ENCODE data around the gene TMEM143.

- TF ChIP-seq CTCF (IDR thresholded peaks at IDR 0.05) (no peak), POLR2A (IDR thresholded peaks at IDR 0.05) (no peak)
Observed at GRCh38 chr19:48370955-48371354, 7.2 kb upstream of the TMEM143 start.

Data from body of pancreas (tissue), 4 donors.